C4-2B (cell line): ENCODE data around the gene ALG6.
"Not testable (repeated sequence)": the region's sequence is repeated elsewhere in the genome, so short reads cannot be mapped to it uniquely, and the experiment has no call there.

ENCODE experiments used
- H3K27ac ChIP-seq: fragments of 450-650 bp; 2 replicates; pipeline ENCODE4 v1.5.1; 2017
- ZFX ChIP-seq: fragments of 450-650 bp; IDR thresholded peaks from 2 replicates; pipeline ENCODE4 v1.6.1; 2017
- TF ChIP-seq, protein P1 (sequence below): fragments of 450-650 bp; conservative IDR thresholded peaks from 2 replicates; pipeline ENCODE4 v1.5.1; 2017; ENCODE audit warnings: mild to moderate bottlenecking

ALG6 gene

DNA sequence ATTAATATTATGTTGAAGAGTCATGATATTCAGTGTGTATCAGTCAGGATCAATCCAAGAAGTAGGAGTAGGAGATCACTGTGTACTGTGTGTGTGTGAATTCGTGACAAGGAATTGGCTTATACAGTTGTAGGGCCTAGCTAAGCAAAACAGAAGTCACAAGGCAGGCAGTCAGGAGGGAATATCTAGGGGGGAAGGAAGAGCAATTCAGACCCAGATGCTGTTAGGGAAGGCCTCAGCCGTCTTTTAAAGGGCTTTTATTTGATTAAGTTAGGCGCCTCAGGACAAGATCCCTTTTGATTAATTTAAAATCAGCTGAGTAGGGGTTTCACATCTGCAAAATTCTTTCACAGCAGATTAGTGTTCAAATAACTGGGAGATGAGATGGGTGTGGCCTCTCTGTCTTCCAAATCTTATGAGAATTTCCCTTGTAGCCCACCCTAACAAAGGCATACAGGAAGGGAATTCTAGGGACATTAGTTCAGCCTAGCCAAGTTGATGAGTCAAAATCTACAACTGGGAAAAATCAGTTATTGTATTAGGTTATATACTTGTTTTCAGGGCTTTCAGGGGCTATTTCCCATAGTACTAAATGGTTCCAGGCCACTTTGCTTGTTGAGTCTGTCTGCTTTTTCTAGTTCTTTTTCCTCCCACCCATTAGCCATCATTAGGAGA is 47.4 kb downstream of the ALG6 start:
- no peak overlapping the region for H3K27ac ChIP-seq
- TF ChIP-seq, protein P1, sequence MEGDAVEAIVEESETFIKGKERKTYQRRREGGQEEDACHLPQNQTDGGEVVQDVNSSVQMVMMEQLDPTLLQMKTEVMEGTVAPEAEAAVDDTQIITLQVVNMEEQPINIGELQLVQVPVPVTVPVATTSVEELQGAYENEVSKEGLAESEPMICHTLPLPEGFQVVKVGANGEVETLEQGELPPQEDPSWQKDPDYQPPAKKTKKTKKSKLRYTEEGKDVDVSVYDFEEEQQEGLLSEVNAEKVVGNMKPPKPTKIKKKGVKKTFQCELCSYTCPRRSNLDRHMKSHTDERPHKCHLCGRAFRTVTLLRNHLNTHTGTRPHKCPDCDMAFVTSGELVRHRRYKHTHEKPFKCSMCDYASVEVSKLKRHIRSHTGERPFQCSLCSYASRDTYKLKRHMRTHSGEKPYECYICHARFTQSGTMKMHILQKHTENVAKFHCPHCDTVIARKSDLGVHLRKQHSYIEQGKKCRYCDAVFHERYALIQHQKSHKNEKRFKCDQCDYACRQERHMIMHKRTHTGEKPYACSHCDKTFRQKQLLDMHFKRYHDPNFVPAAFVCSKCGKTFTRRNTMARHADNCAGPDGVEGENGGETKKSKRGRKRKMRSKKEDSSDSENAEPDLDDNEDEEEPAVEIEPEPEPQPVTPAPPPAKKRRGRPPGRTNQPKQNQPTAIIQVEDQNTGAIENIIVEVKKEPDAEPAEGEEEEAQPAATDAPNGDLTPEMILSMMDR, result no peak
- TF ChIP-seq ZFX, result no peak

DNA sequence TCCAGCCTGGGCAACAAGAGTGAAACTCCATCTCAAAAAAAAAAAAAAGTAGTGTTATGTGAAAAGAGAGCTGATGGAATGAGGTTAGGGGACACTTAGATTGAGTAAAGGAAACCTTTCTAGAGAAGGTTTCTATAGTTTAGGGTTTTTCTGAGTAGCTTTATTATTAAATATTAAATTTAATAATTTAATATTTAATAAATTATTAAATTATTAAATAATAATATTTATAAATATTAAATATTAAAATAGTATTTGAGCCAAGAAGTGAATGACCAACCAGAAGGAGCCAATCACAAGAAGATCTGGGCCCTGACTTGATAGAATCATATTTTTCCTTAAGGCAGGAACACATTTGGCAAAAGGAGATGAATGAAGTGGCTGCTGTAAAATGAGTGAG is 50.7 kb downstream of the ALG6 start:
- no peak for TF ChIP-seq ZFX
- TF ChIP-seq, protein P1, result no peak
- H3K27ac ChIP-seq, result no peak overlapping the region

DNA sequence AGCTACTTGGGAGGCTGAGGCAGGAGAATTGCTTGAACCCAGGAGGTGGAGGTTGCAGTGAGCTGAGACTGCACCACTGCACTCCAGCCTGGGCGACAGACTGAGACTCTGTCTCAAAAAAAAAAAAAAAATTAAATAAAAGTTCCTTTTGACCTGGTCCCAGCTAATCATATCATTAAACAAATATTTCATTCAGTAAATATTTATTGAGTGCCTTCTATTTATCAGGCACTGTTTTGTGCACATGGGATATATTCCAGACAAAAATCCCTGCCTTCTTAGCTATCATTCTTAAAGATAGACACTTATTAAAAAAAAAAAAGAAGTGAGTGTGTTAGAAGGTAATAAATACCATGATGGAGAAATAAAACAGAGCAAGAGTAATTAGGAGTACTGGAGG is 53.3 kb downstream of the ALG6 start:
- H3K27ac ChIP-seq, result not testable (repeated sequence)

DNA sequence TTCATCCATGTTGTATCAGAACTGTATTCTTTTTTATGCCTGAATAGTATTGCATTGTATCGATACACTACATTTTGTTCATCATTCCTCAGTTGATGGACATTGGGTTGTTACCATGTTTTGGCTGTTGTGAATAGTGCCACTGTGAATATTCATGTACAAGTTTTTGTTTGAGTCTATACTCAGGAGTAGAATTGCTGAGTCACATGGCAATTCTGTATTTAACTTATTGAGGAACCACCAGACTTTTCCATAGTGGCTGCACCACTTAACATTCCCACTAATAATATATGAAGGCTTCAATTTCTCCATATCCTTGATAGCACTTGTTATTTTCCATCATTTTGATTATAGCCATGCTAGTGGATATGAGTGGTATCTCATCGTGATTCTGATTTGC is 56.2 kb downstream of the ALG6 start:
- TF ChIP-seq, protein P1, result no peak
- no peak for TF ChIP-seq ZFX
- no peak overlapping the region for H3K27ac ChIP-seq

DNA sequence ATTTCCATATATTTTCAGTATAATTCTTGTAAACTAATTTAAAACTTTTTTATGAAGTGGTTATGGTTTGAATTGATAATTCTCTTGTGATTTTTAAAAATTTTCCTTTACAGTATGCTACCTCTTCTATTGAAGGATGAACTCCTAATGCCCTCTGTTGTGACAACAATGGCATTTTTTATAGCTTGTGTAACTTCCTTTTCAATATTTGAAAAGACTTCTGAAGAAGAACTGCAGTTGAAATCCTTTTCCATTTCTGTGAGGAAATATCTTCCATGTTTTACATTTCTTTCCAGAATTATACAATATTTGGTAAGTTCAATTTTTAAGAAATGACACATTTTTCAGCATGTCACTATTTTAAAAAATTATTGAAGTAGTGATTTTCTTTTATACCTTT is 61.4 kb downstream of the ALG6 start:
- TF ChIP-seq ZFX, result no peak
- TF ChIP-seq, protein P1, result no peak
- no peak overlapping the region for H3K27ac ChIP-seq

DNA sequence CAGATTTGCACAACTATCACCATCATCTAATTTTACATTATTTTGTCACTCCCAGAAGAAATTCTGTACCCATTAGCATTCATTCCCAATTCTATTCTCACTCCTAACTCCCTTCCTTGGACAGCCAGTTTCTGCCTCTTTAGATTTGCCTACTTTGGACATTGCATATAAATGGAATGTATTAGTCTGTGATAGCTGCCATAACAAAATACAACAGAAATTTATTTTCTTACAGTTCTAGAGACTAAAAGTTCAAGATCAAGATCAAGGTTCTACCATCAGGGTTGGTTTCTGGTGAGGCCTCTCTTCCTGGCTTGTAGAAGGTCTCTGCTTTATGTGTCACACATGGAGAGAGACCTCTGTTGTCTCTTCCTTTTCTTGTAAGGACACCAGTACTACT is 61.9 kb downstream of the ALG6 start:
- TF ChIP-seq ZFX, result no peak
- TF ChIP-seq, protein P1, result no peak
- no peak overlapping the region for H3K27ac ChIP-seq

DNA sequence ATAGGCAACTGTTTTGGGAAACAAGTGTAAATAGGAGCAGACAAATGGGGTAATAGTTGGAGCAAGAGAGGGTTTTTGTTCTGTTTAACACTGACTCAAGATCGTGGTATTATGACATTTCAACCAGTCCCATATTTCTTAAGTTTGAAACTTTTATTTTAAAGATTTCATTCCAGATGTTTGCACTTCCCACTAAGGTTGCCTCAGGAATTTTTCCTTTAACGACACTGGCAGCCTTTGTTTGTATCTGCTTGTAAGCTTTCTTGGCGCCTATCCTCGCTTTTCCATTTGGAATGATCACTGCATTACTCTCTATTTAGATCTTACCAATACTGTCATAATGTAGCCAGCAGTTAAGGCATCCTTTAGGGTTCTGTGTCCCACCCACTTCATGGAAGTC is 67.7 kb downstream of the ALG6 start:
- TF ChIP-seq ZFX, result no peak
- TF ChIP-seq, protein P1, result no peak
- H3K27ac ChIP-seq, result no peak overlapping the region

DNA sequence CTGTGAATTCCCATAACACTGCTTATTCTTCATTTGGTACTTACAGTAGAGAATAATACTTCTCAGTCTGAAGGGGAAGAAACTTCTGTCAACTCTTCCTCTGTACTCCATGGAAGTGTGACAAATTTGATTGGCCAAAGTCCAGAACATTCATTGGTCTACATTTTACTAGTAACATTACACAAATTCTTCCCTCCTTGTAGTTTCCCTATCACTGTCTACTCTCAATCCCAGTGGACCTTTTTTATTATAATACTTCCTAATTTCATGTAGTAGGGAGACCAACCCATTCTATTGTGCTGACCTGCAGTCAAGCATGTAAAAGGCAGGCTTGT is 74.7 kb downstream of the ALG6 start:
- no peak overlapping the region for H3K27ac ChIP-seq
- TF ChIP-seq ZFX, result no peak
- TF ChIP-seq, protein P1, result no peak
